Retinal pigment epithelial cell (primary cell): ENCODE results near the gene TAF11L3.
"Not testable (repeated sequence)": the region's sequence is repeated elsewhere in the genome, so short reads cannot be mapped to it uniquely, and the experiment has no call there.

Experiments used
- DNase-seq: peaks from one replicate; pipeline ENCODE4 v3.0.0-alpha.2; 2010; ENCODE audit warnings: low read depth
- H3K4me3 ChIP-seq: 2 replicates; pipeline ENCODE4 v1.5.1; 2011; ENCODE audit warnings: mild to moderate bottlenecking, low read length, control low read depth, moderate library complexity
- CTCF ChIP-seq: conservative IDR thresholded peaks from 2 replicates; pipeline ENCODE4 v1.5.1; 2011; ENCODE audit warnings: low read depth, low read length, control low read depth, inconsistent platforms

TAF11L3 gene

GRCh38 chr5:17487174-17487512 is 31.0 kb upstream of the TAF11L3 start:
- TF ChIP-seq CTCF: no peak
- no peak for DNase-seq
- no peak overlapping the region for H3K4me3 ChIP-seq

DNA sequence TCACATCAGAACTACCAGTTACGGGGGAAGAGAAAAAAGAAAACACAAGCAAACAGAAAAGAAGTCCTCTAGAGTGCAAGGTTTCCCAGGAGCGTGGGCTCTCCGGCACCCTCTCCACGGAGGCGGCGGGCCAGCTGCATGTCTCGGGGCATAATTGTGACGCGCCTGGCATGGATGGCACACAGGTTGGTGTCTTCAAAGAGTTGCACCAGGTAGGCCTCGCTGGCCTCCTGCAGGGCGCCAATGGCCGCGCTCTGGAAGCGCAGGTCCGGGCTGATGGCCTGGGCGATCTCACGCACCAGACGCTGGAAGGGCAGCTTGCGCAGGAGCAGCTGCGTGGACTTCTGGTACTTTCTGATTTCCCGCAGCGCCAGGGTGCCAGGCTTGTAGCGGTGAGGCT is 26.9 kb upstream of the TAF11L3 start:
- H3K4me3 ChIP-seq: not testable (repeated sequence)

DNA sequence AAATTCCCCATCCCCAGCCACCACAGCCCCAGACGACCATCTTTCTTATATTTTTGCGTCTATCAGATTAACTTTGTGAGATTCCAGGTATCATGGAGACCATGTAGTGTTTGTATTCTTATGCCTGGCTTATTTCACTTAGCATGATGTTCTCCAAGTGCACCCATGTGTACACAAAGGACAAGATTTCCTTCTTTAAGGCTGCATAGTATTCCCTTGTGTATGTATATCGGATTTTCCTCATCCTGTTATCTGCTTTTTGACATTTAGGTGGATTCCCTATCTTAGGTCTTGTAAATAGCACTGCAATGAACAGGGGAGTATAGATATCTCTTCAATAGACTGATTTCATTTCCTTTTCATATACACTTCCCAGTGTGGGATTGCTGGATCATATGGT is 25.4 kb upstream of the TAF11L3 start:
- H3K4me3 ChIP-seq: no peak overlapping the region

More for the DNA sequence above, 26.9 kb upstream of the TAF11L3 start:
- not testable (repeated sequence) for DNase-seq

DNA sequence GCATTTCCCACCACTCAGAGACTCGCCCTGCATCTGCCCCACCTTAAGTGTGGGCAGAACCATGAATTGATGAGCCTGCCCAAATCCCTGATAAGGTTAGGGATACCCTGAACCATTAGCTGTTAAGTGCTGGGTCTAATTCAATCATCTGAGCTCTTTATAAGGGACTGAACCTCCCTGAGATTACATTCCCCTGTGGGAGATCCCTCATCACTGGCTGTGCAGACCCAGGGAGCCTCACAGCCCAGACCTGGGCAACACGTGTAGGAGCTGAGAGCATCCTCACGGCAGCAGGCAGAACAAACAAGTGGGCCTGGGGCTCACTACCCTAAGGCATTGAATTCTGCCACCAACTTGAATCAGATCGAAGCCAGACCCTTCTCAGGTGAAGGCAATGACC is 20.7 kb upstream of the TAF11L3 start:
- TF ChIP-seq CTCF: no peak
- DNase-seq: no peak
- H3K4me3 ChIP-seq: no peak overlapping the region

More for the DNA sequence above, 25.4 kb upstream of the TAF11L3 start:
- TF ChIP-seq CTCF: no peak
- DNase-seq: no peak

DNA sequence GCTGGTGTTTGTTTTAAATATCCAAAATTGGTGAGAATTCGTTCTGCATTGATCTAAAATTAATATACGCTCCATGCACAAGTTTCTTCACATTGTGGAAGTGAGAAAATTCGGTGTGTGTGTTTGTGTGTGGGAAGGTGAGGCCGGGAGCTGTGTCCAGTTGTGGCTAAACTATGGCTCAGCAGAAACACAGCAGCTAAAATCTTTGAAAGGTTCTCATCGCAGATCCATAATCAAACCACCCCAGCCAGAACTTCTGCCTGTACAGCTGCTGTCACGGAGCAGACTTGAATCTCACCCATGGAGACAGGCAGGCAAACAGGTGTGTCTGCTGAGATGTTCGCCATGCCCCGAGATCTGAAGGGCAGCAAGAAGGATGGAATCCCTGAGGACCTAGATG is 20.2 kb upstream of the TAF11L3 start, which contains the start of gene TAF11L2:
Gene TAF11L2, plus strand, starts transcription at position 301 of the 400 bp plus-strand sequence.
- H3K4me3 ChIP-seq, DNase-seq: not testable (repeated sequence)

- no peak for TF ChIP-seq CTCF
- no peak overlapping the region for H3K4me3 ChIP-seq
- DNase-seq: no peak
Measured at GRCh38 chr5:17511775-17512325, 6.3 kb upstream of the TAF11L3 start.

DNA sequence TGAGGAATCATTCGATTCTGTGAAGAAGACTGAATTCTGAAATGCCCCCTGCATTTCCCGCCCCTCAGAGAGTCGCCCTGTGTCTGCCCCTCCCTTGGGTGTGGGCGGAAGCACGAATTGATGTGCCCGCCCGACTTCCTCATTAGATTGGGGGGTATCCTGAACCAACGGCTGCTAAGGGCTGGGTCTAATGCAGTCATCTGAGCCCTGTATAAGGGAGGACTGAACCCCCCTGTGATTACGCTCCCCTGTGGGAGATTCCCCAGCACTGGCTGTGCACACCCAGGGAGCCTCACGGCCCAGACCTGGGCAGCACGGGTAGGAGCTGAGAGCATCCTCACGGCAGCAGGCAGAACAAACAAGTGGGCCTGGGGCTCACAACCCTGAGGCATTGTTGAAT is 641 bp upstream of the TAF11L3 start:
- not testable (repeated sequence) for DNase-seq, H3K4me3 ChIP-seq

- not testable (repeated sequence) for DNase-seq
Measured at GRCh38 chr5:17519508-17519907, 1.3 kb downstream of the TAF11L3 start.

DNA sequence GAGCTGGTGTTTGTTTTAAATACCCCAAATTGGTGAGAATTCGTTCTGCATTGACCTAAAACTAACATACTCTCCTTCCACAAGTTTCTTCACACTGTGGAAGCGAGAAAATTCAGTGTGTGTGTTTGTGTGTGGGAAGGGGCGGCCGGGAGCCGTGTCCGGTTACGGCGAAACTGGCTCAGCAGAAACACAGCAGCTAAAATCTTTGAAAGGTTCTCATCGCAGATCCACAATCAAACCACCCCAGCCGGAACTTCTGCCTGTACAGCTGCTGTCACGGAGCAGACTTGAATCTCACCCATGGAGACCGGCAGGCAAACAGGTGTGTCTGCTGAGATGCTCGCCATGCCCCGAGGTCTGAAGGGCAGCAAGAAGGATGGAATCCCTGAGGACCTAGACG is 3.3 kb downstream of the TAF11L3 start, which contains the start of gene TAF11L4:
Gene TAF11L4, plus strand, starts transcription at position 301 of the 400 bp plus-strand sequence.
- not testable (repeated sequence) for DNase-seq, H3K4me3 ChIP-seq

More at GRCh38 chr5:17519508-17519907, 1.3 kb downstream of the TAF11L3 start:
- H3K4me3 ChIP-seq: not testable (repeated sequence)

GRCh38 chr5:17524935-17525334 is 6.8 kb downstream of the TAF11L3 start, which contains the start of gene TAF11L5:
Gene TAF11L5 (plus strand): TSS chr5:17525235.
- not testable (repeated sequence) for DNase-seq, H3K4me3 ChIP-seq

DNA sequence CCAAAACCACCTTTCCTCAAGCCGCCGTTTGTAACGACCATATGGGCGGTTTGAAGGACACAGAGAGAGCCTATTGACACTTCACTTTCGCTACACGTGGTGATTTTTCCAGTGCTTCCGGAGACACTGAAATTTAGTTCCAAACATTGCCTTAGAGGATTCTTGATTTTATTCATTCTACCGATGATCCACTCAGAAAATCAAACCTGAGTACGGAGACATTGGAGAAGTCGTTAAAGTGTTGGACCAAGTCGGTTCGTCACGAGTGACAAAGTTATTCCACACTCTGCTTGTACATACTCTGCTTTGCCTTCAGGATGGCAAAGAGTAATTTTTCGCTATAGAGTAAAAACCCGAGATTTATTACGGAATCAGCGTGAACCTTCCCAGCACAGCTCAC is 8.3 kb downstream of the TAF11L3 start:
- H3K4me3 ChIP-seq, DNase-seq: not testable (repeated sequence)

- H3K4me3 ChIP-seq, DNase-seq: not testable (repeated sequence)
Measured at GRCh38 chr5:17528369-17528768, 10.2 kb downstream of the TAF11L3 start, which contains the start of gene TAF11L6. Gene TAF11L6 (plus strand): TSS chr5:17528669.
